Measurements from ENCODE around the gene RING1.

The RING1 gene

DNA sequence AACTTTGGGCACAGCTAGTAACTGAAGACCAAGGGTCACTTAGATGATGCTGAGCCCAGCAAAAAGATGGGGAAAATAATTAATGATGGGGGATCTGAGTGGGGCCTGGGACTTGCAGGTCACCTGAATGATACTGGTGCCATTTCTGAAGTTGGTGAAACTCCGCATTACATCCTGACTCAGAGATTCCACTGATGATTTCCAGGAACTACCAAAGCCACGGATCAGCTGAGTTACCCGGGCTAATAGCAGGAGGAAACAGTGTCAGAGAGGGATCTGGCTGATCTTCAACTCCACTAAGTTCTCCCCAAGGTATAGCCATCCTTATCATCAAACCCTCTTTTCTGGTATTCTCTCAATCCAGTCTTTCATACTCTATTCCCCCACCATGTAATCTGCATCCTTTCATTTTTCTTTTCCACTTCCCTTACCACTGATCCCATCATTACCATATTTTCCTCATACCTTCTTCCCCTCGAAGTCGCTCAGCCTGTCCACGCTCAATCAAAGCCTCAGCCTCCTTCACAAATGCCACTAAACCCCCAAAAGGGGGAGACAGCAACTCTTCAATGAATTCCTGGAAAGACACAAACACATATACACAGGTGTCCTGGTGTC is 43.2 kb downstream of the RING1 start:
- Histone ChIP-seq H3K9me3 (no peaks in the 10 kb centered on the region), H3K27me3 (no peaks in the 10 kb centered on the region), H3K9ac (no peak overlapping the region), H3K27ac (no peak overlapping the region), H3K36me3 (peaks cover 42% of the 10 kb centered on the region), H3K4me1 (peaks cover 20% of the 10 kb centered on the region), H3K4me2 (no peak overlapping the region), H4K20me1 (no peaks in the 10 kb centered on the region), H3K4me3 (no peak overlapping the region)
- TF ChIP-seq Cebpa-rat (IDR thresholded peaks at IDR 0.05): no peak

DNA sequence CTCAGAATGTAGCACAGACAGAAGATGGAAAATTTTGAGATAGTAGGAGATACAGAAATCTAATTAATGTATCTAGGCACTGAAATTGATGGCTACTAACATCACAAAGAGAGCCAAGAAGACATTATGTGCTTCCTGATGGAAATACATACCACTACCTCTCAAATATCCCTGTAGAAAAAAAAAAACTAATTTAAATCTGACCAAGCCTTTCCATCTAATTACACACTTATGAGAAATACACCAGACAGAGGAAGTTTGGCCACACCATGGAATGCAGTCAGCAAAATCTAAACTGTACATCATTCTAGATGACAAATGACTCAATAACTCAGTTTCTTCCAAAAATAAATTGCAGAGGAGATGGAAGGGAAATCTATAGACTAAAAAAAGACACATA is 44.5 kb downstream of the RING1 start:
- Histone ChIP-seq H3K4me2 (no peak overlapping the region), H3K4me1 (peaks cover 20% of the 10 kb centered on the region), H3K9me3 (no peaks in the 10 kb centered on the region), H3K4me3 (no peak overlapping the region), H4K20me1 (no peaks in the 10 kb centered on the region), H3K36me3 (peaks cover 54% of the 10 kb centered on the region), H3K9ac (no peak overlapping the region), H3K27me3 (no peaks in the 10 kb centered on the region), H3K27ac (no peak overlapping the region)
- TF ChIP-seq Cebpa-rat (IDR thresholded peaks at IDR 0.05): no peak

DNA sequence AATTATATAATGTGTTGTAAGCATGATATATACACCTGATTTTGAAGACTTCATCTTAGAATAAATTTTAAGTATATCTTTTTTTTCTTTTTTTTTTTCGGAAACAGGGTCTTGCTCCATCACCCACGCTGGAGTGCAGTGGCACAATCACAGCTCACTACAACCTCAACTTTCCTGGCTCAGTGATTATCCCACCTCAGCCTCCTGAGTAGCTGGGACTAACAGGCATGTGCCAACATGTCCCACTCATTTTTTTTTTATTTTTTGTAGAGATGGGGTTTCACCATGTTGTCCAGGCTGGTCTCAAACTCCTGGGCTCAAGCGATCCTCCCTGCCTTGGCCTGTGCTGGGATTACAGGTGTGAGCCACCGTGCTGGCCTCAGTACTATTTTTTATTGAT is 46.3 kb downstream of the RING1 start:
- Histone ChIP-seq H3K4me1 (peaks cover 20% of the 10 kb centered on the region), H3K27me3 (no peaks in the 10 kb centered on the region), H3K27ac (no peak overlapping the region), H3K9ac (no peak overlapping the region), H3K9me3 (no peaks in the 10 kb centered on the region), H4K20me1 (no peaks in the 10 kb centered on the region), H3K36me3 (peaks cover 70% of the 10 kb centered on the region), H3K4me2 (no peak overlapping the region), H3K4me3 (no peak overlapping the region)
- TF ChIP-seq Cebpa-rat (IDR thresholded peaks at IDR 0.05): no peak

DNA sequence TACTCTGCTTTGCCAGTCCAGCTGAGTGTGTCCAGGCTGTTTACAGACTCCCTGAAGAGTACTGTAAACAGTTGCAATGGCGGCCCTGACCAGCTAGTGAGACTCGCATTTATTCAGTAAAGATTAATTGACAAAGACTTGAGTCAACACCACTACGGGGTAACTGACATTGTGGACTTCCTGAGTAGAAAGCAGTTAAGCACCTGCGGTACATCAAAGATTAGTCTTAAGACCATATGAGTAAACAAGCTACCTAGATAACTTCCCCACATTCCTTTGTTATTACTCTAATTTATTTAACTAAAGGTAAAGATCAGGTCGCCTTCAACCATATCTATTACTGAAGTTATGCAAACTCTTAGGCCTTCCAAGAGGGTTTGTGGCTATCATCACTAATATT is 50.7 kb downstream of the RING1 start:
- no peaks in the 10 kb centered on the region for H3K27me3 ChIP-seq
- H3K36me3 ChIP-seq: peaks cover 90% of the 10 kb centered on the region
- H3K4me3 ChIP-seq: no peak overlapping the region
- TF ChIP-seq Cebpa-rat (IDR thresholded peaks at IDR 0.05): no peak
- H3K9me3 ChIP-seq: no peaks in the 10 kb centered on the region
- 0 out of 2 replicates have a peak, but pooled peaks cover 4% of the 10 kb centered on the region for H4K20me1 ChIP-seq
- no peak overlapping the region for H3K9ac ChIP-seq
- no peak overlapping the region for H3K27ac ChIP-seq
- no peaks in the 10 kb centered on the region for H3K4me1 ChIP-seq
- no peak overlapping the region for H3K4me2 ChIP-seq
